Activated T-cell treated with anti-CD3 and anti-CD28 coated beads, Interleukin-2, amount 50 U/mL, for 24 hours (primary cell): Measurements from ENCODE around the gene ETS2.

Source experiments
- DNase-seq: peaks from one replicate; pipeline ENCODE4 v3.0.0-alpha.2; 2020
- H3K27ac Mint-ChIP-seq: 2 replicates; pipeline ENCODE4 v1.8.0; 2020; ENCODE audit warnings: mild to moderate bottlenecking, mixed read lengths
- H3K27me3 Mint-ChIP-seq: 2 replicates; pipeline ENCODE4 v1.8.0; 2020; ENCODE audit warnings: mixed read lengths
- H3K36me3 Mint-ChIP-seq: 2 replicates; pipeline ENCODE4 v1.8.0; 2020; ENCODE audit warnings: low read depth, mixed read lengths
- H3K4me1 Mint-ChIP-seq: 2 replicates; pipeline ENCODE4 v1.8.0; 2020; ENCODE audit warnings: low read depth, mixed read lengths
- H3K4me3 Mint-ChIP-seq: 2 replicates; pipeline ENCODE4 v1.8.0; 2020; ENCODE audit warnings: mild to moderate bottlenecking, moderate library complexity, mixed read lengths
- H3K9me3 Mint-ChIP-seq: 2 replicates; pipeline ENCODE4 v1.8.0; 2020; ENCODE audit warnings: mixed read lengths

ETS2 gene

DNA sequence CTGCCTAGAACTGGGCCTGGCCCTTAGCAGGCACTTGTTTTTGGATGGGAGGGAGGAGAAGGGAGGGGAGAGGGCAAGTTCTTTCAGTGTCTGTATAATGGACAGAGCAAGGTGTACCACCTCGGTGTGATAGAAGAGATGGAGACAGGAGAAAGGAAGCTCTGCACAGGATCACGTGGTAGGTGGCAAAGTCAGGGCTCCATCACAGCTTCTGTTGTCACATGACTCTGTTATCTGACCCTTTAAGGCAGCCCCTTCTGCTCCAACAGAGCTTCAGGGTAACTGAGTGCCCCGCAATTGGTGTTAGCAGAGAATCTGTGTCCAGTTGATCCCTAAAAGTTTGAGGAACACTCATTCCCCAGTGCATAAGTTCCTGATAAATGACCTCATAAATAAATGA, 16.5 kb upstream of the ETS2 start:
- Mint-ChIP-seq H3K4me1 (peaks cover 9% of the 10 kb centered on the region), H3K27me3 (peaks cover 3% of the 10 kb centered on the region), H3K9me3 (no peaks in the 10 kb centered on the region), H3K36me3 (no peaks in the 10 kb centered on the region), H3K27ac (no peak overlapping the region), H3K4me3 (no peak overlapping the region)
- no peak for DNase-seq

GRCh38 chr21:38790059-38790458, 15.7 kb upstream of the ETS2 start:
- no peak for DNase-seq
- Mint-ChIP-seq H3K36me3 (no peaks in the 10 kb centered on the region), H3K27me3 (peaks cover 5% of the 10 kb centered on the region), H3K4me3 (no peak overlapping the region), H3K9me3 (no peaks in the 10 kb centered on the region), H3K27ac (no peak overlapping the region), H3K4me1 (peaks cover 9% of the 10 kb centered on the region)

DNA sequence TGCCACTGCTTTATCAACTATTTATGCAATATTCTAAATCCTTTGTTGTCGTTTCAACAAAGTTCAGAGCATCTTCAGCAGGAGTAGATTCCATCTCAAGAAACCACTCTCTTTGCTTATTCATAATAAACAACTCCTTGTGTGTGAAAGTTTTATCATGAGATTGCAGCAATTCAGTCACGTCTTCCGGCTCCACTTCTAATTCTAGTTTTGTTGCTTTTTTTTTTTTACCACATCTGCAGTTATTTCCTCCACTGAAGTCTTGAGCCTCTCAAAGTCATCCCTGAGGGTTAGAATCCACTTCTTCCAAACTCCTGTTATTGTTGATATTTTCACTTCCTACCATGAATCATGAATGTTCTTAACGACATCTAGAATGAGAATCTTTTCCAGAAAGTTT, 14.8 kb upstream of the ETS2 start:
- no peaks in the 10 kb centered on the region for H3K36me3 Mint-ChIP-seq
- no peak overlapping the region for H3K27ac Mint-ChIP-seq
- H3K27me3 Mint-ChIP-seq = peaks cover 7% of the 10 kb centered on the region
- no peaks in the 10 kb centered on the region for H3K9me3 Mint-ChIP-seq
- H3K4me3 Mint-ChIP-seq = no peak overlapping the region
- no peak for DNase-seq
- peaks cover 9% of the 10 kb centered on the region for H3K4me1 Mint-ChIP-seq

DNA sequence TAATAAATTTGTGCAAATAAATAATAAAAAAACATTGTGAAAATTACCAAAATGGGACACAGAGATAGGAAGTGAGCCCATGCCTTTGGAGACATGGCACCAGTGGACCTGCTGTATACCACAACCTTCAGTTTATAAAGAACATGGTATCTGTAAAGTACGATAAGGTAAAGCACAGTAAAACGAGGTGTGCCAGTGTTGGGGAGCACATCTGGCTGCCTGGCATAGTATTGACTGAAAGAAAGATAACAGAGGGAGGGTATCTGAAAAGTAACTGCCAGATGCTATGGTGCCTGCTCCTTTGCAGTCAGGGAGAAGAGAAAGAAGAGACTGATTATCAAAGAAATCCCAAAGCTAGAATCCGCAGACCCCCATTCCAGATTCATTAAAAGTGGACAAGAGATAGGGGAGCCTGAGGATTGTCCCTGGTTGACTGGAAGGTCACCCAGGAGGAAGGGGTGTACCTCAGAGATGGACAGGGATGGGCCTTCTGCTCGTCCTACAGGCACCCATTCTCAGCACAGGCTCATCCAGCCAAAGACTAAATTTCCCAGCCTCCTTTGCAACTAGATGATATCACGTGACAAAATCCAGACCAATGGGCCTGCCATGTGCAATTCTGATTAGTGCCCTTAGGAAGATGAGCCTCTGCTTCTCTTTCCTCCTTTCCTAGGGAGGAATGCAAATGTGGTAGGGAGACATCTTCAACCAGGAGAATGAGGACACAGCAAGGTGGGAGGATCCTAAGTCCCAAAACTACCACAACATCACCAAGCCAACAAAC, 12.9 kb upstream of the ETS2 start:
- Mint-ChIP-seq H3K9me3 (no peaks in the 10 kb centered on the region), H3K4me1 (peaks cover 6% of the 10 kb centered on the region), H3K4me3 (no peak overlapping the region), H3K27me3 (peaks cover 5% of the 10 kb centered on the region), H3K27ac (no peak overlapping the region), H3K36me3 (no peaks in the 10 kb centered on the region)
- DNase-seq = no peak

DNA sequence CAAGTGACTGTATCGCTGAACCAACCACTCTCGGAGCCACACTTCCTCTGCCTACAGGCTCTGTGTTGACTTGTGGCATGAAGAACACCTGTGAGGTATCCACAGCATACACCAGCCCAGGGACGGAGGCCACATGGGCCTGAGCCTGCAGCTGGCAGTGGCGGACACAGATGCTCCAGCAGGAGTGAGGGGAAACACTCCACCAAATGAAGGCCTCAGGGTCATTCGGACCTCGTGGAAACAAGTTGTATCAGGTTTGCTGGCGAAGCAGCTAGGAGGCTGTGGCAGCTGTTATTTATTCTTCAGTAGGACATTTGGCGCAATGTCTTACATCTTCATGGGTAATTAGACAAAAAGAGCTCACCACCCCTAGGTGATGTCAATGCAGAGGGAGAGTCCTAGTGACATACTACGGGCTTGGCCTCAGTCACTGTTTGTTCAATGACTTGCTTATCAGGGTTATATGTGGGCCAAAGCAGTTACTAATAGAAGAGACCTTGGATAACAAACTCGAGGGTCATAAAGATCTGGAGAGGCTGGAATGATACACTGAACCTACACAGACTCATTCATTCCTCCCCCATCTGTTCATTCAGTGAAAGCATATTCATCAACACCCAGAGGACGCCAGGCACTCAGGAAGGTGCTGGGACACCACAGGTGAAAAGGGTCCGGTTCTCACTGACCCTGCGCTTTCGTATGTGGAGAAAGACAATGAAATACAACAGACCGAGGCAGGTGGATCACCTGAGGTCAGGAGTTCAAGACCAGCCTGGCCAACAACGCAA, 11.6 kb upstream of the ETS2 start:
- DNase-seq = no peak
- Mint-ChIP-seq H3K4me3 (no peak overlapping the region), H3K9me3 (no peaks in the 10 kb centered on the region), H3K27me3 (peaks cover 4% of the 10 kb centered on the region), H3K27ac (no peak overlapping the region), H3K36me3 (no peaks in the 10 kb centered on the region), H3K4me1 (peaks cover 17% of the 10 kb centered on the region)

DNA sequence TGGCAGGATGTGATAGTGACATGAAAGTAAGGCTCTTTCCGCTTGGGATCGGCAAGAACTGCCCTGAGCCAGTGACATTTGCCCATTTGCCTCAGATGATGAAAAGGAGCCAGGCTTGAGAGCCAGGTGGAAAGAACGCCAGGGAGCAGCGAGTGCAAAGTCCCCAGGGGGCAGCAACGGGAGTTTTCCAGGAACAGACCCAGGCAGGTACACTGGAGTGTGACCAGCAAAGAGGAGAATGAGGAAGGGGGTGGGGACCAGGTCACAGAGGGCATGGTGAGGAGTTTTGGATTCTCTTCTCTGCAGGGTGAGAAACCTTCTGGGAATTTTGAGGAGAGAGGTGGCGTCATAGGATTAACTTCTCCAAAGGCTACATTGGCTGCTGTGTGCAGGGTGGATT, 10.8 kb upstream of the ETS2 start:
- Mint-ChIP-seq H3K4me1 (peaks cover 17% of the 10 kb centered on the region), H3K4me3 (no peak overlapping the region), H3K27ac (no peak overlapping the region), H3K36me3 (no peaks in the 10 kb centered on the region), H3K27me3 (peaks cover 4% of the 10 kb centered on the region), H3K9me3 (no peaks in the 10 kb centered on the region)
- no peak for DNase-seq

DNA sequence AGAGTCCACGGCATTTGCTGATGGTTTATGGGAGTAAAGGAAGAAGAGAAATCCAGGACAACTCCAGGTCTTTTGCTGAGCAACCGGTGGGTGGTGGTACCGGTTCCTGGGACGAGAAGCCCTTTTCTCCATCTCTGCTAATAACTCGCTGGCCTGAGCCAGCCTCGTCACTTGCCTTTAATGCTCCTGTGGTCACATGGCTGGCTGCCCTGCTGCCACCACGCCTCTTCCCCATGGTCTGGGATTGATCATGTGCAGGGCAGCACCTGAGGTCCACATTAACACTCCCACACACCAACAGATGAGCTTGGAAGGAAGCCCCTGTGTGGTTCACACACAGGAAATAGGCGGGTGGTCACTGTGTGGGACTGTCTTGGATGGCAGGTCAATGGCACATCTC, 10.3 kb upstream of the ETS2 start:
- Mint-ChIP-seq H3K4me3 (no peak overlapping the region), H3K36me3 (no peaks in the 10 kb centered on the region), H3K4me1 (peaks cover 17% of the 10 kb centered on the region), H3K9me3 (no peaks in the 10 kb centered on the region), H3K27me3 (peaks cover 4% of the 10 kb centered on the region), H3K27ac (no peak overlapping the region)
- no peak for DNase-seq

GRCh38 chr21:38796424-38796823, 9.3 kb upstream of the ETS2 start:
- H3K4me1 Mint-ChIP-seq = peaks cover 14% of the 10 kb centered on the region
- H3K27ac Mint-ChIP-seq = no peak overlapping the region
- H3K4me3 Mint-ChIP-seq = no peak overlapping the region
- no peak for DNase-seq
- H3K27me3 Mint-ChIP-seq = peaks cover 4% of the 10 kb centered on the region
- no peaks in the 10 kb centered on the region for H3K36me3 Mint-ChIP-seq
- no peaks in the 10 kb centered on the region for H3K9me3 Mint-ChIP-seq

DNA sequence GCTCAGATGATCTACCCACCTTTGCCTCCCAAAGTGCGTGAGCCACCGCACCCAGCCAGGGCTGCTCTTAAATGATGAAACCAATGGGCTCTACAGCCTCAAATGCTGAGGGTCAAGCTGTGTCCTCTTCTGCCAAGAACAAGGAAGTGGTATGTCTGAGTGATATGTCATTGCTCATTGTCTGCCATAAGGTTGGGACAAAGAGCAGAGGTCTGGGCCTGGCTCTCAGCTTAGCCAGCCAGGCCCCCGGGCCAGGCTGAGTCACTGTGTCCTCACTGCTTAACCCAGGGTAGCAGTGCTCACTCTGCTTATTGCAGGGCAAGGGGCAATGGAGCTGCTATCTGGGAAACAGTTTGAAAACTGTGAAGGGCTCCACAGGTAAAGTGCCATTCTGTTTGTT, 8.3 kb upstream of the ETS2 start:
- H3K4me3 Mint-ChIP-seq = no peak overlapping the region
- no peak overlapping the region for H3K27ac Mint-ChIP-seq
- peaks cover 14% of the 10 kb centered on the region for H3K4me1 Mint-ChIP-seq
- no peak for DNase-seq
- H3K27me3 Mint-ChIP-seq = peaks cover 4% of the 10 kb centered on the region
- no peaks in the 10 kb centered on the region for H3K9me3 Mint-ChIP-seq
- H3K36me3 Mint-ChIP-seq = no peaks in the 10 kb centered on the region

DNA sequence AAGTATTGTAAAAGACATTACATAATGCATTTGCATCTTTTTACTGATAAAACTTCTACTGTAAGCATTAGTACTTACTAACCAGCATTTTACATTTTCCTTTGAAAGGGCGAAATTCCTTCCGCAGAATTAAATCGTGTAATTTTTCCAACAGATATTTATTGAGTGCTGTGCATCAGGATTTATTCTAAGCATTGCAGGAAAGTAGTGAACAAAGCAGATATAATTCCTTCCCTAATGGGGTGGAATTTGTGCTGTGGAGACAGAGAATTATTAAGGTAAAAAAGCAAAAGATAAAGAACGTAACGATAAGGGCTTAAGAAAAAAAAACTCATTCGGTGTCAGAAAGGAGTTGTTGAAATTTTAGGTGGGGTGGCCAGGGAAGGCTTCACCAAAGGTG, 7.6 kb upstream of the ETS2 start:
- Mint-ChIP-seq H3K4me1 (peaks cover 14% of the 10 kb centered on the region), H3K4me3 (no peak overlapping the region), H3K9me3 (no peaks in the 10 kb centered on the region), H3K36me3 (no peaks in the 10 kb centered on the region), H3K27ac (no peak overlapping the region), H3K27me3 (peaks cover 6% of the 10 kb centered on the region)
- no peak for DNase-seq

GRCh38 chr21:38798481-38798882, 7.2 kb upstream of the ETS2 start:
- Mint-ChIP-seq H3K27me3 (peaks cover 8% of the 10 kb centered on the region), H3K4me3 (no peak overlapping the region), H3K27ac (no peak overlapping the region), H3K9me3 (no peaks in the 10 kb centered on the region), H3K4me1 (peaks cover 14% of the 10 kb centered on the region), H3K36me3 (no peaks in the 10 kb centered on the region)
- no peak for DNase-seq

GRCh38 chr21:38800046-38800758, 5.5 kb upstream of the ETS2 start:
- Mint-ChIP-seq H3K9me3 (no peaks in the 10 kb centered on the region), H3K4me3 (no peak overlapping the region), H3K27me3 (peaks cover 4% of the 10 kb centered on the region), H3K27ac (no peak overlapping the region), H3K36me3 (no peaks in the 10 kb centered on the region), H3K4me1 (peaks cover 27% of the 10 kb centered on the region)
- no peak for DNase-seq

GRCh38 chr21:38800924-38801744, 4.6 kb upstream of the ETS2 start:
- Mint-ChIP-seq H3K27ac (no peak overlapping the region), H3K36me3 (no peaks in the 10 kb centered on the region), H3K27me3 (peaks cover 4% of the 10 kb centered on the region), H3K9me3 (no peaks in the 10 kb centered on the region), H3K4me3 (no peak overlapping the region), H3K4me1 (peaks cover 27% of the 10 kb centered on the region)
- no peak for DNase-seq
